B cell (primary cell): Measurements from ENCODE around the gene B4GALT3. TPM values are rescaled to one million over a fixed set of nuclear protein-coding genes. Genes with fewer than 3 reads are reported as not detected.

Experiments used
- ATAC-seq: fragments of 200-7000 bp; cut with Tn5 transposase; one replicate; pipeline ENCODE4 v1.10.0; 2021; ENCODE audit warnings: low read depth, mild to moderate bottlenecking, moderate number of reproducible peaks, moderate library complexity
- CTCF ChIA-PET: fragments of 350-600 bp; sonication (Branson Sonifier 250); formaldehyde crosslinking; loops from one replicate; lab custom pipeline; 2021; ENCODE audit warnings: antibody characterized with exemption, inconsistent platforms; lab: Charles Lee
- POLR2A ChIA-PET: fragments of 350-600 bp; sonication (Branson Sonifier 250); formaldehyde crosslinking; loops from one replicate; lab custom pipeline; 2021; ENCODE audit warnings: antibody characterized with exemption; lab: Charles Lee
- DNase-seq: peaks from one replicate; pipeline ENCODE4 v3.0.0; 2013
- H2AFZ ChIP-seq: 2 replicates; pipeline ENCODE4 v1.6.1; 2012; ENCODE audit warnings: mild to moderate bottlenecking, low read depth, low read length; ENCODE audit not compliant: insufficient read depth, poor library complexity, severe bottlenecking
- H3K27ac ChIP-seq, 2 donors: 1 replicate in 1 of 2; 2 replicates in 1 of 2; pipeline ENCODE4 v1.5.1; 2012 to 2013; ENCODE audit warnings: low read length in 2 of 2, mild to moderate bottlenecking in 2 of 2, moderate library complexity in 1 of 2
- H3K27me3 ChIP-seq, 4 experiments: fragments of 200-600 bp in 1 of 4; sonication (generic) in 1 of 4; replicated peaks in 1 of 4; 1 replicate in 2 of 4; 2 replicates in 2 of 4; pipeline versions ENCODE4 v1.6.1 to v1.7.0; 2013 to 2016; ENCODE audit warnings: low read length in 3 of 4, mild to moderate bottlenecking in 2 of 4, mixed read lengths in 1 of 4, moderate library complexity in 1 of 4; ENCODE audit not compliant: insufficient read depth in 4 of 4, control insufficient read depth in 3 of 4; ENCODE audit errors: control extremely low read depth in 1 of 4
- H3K36me3 ChIP-seq, 2 experiments: replicated peaks in 1 of 2; 1 replicate in 1 of 2; 2 replicates in 1 of 2; pipeline versions ENCODE4 v1.6.1 to v1.7.1; 2013; ENCODE audit warnings: low read length in 1 of 2; ENCODE audit not compliant: insufficient read depth in 2 of 2, control insufficient read depth in 1 of 2; ENCODE audit errors: control extremely low read depth in 1 of 2, extremely low read depth in 1 of 2
- H3K4me1 ChIP-seq, 2 donors: fragments of 200-600 bp in 1 of 2; sonication (generic) in 1 of 2; 1 replicate in 1 of 2; 2 replicates in 1 of 2; pipeline versions ENCODE4 v1.5.1 to v1.6.1; 2013 to 2017; ENCODE audit warnings: low read length in 2 of 2; ENCODE audit not compliant: control insufficient read depth in 2 of 2, insufficient read depth in 2 of 2
- H3K4me2 ChIP-seq: replicated peaks from 2 replicates; pipeline ENCODE3; 2012; ENCODE audit warnings: mild to moderate bottlenecking, low read depth, low read length; ENCODE audit not compliant: poor library complexity, severe bottlenecking
- H3K4me3 ChIP-seq, 5 experiments: fragments of 200-600 bp in 1 of 5; sonication (generic) in 1 of 5; 1 replicate in 3 of 5; 2 replicates in 2 of 5; pipeline versions ENCODE4 v1.5.1 to v1.7.0; 2011 to 2016; ENCODE audit warnings: low read length in 4 of 5, mild to moderate bottlenecking in 4 of 5, low read depth in 2 of 5, control low read depth in 1 of 5, moderate library complexity in 1 of 5; ENCODE audit not compliant: insufficient read depth in 1 of 5; ENCODE audit errors: control extremely low read depth in 1 of 5, extremely low read depth in 1 of 5
- H3K79me2 ChIP-seq: fragments of 200-600 bp; sonication (generic); one replicate; pipeline ENCODE4 v1.6.0; 2016; ENCODE audit warnings: low read length; ENCODE audit not compliant: control insufficient read depth, insufficient read depth
- H3K9ac ChIP-seq: fragments of 200-600 bp; sonication (generic); 2 replicates; pipeline ENCODE4 v1.6.1; 2017; ENCODE audit warnings: mild to moderate bottlenecking, low read length, moderate library complexity
- H3K9me3 ChIP-seq, 3 donors: one replicate each; pipeline versions ENCODE4 v1.6.1 to v1.7.1; 2013; ENCODE audit warnings: low read length in 2 of 3; ENCODE audit not compliant: control insufficient read depth in 2 of 3, insufficient read depth in 1 of 3; ENCODE audit errors: control extremely low read depth in 1 of 3
- H4K20me1 ChIP-seq: 2 replicates; pipeline ENCODE4 v1.6.0; 2012; ENCODE audit warnings: mild to moderate bottlenecking, low read length; ENCODE audit not compliant: insufficient read depth, control insufficient read depth, poor library complexity, severe bottlenecking
- H3K27ac Mint-ChIP-seq: one replicate; pipeline ENCODE4 v1.8.0; 2021; ENCODE audit warnings: mixed read lengths
- H3K27me3 Mint-ChIP-seq: one replicate; pipeline ENCODE4 v1.8.0; 2021; ENCODE audit warnings: mixed read lengths
- H3K4me1 Mint-ChIP-seq: one replicate; pipeline ENCODE4 v1.8.0; 2021; ENCODE audit warnings: mixed read lengths
- H3K4me3 Mint-ChIP-seq: one replicate; pipeline ENCODE4 v1.8.0; 2021; ENCODE audit warnings: mixed read lengths
- H3K9me3 Mint-ChIP-seq: one replicate; pipeline ENCODE4 v1.8.0; 2022; ENCODE audit warnings: mixed read lengths; ENCODE audit not compliant: insufficient read depth
- EZH2 ChIP-seq: IDR thresholded peaks from 2 replicates; pipeline ENCODE4 v1.6.1; 2012; ENCODE audit warnings: borderline replicate concordance, low read depth, mild to moderate bottlenecking, moderate library complexity, low read length; ENCODE audit not compliant: insufficient read depth, poor library complexity, severe bottlenecking
- WGBS: methylation state at CpG from one replicate; pipeline ENCODE4 v1.1.5; 2013; ENCODE audit warnings: missing lambda C conversion rate; ENCODE audit not compliant: insufficient coverage; 5-methylcytosine and 5-hydroxymethylcytosine counted together
- intact Hi-C: fragments of 100-400 bp; cut with micrococcal nuclease; formaldehyde crosslinking; loops from one replicate; pipeline ENCODE4 v1.10.0; 2022
- polyA plus RNA-seq: library from polyadenylated mRNA; depleted of rRNA; stranded (reverse); fragments of >200 nt; gene quantifications from 2 replicates; pipeline ENCODE4 v1.2.3, GENCODE V29; 2012
- total RNA-seq, 2 donors: library from RNA; stranded (reverse); fragments of 120-200 nt in 1 of 2; gene quantifications; 1 replicate in 1 of 2; 2 replicates in 1 of 2; pipeline versions ENCODE4 v1.2.3 to v1.2.4, GENCODE V29; 2013 to 2022
- TF ChIP-seq, protein P1 (sequence below): fragments of 200-600 bp; IDR thresholded peaks from one replicate; pipeline ENCODE4 v1.8.0; 2022; ENCODE audit warnings: antibody characterized with exemption, mild to moderate bottlenecking

Gene B4GALT3
- total and polyA plus RNA-seq, 2 donors (not counting 1 experiment from before 2014, with no cell fraction given), result 37.6 to 59.6 TPM

DNA sequence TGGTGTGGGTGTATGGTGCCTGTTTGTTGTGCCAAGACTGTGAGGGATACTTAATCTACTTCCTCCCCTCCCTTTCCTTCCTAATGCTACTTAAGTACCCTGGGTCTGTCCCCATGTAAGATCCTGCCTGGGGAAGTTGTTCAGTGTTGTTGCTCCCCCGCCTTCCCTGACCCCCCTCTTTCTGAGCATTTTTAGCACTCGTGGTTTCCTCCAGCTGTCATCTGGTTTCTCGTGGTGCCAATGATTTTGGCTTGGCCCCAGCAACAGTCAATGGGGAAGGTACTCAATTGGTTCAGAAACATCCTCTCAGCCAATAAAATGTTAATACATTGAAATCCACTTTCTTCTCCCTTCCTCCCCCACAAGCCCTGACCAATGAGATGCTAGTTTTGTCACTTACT is 8.0 kb upstream of the B4GALT3 start:
- ChIA-PET CTCF (interaction anchor here (0.6 to 2.7 kb wide), 5 partner anchors 10 to 41 kb away, joined by 3 to 13 read pairs (median 6); partner anchors contain the start of genes NDUFS2 and TOMM40L), POLR2A (interaction anchor here (0.6 to 0.9 kb wide), 2 partner anchors 117 to 120 kb away, joined by 4 read pairs; no protein-coding TSS in a partner anchor)
- H3K4me3 ChIP-seq, result peak overlapping the region in 4 of 5 experiments; percentile 31 to 63 (median 36)
- Mint-ChIP-seq H3K27me3 (no peaks in the 10 kb centered on the region), H3K9me3 (no peaks in the 10 kb centered on the region), H3K4me3 (peak overlapping the region; percentile 71), H3K4me1 (peaks cover 78% of the 10 kb centered on the region), H3K27ac (peak overlapping the region; percentile 93)
- intact Hi-C loops, result loop anchor here (1.0 to 5.0 kb wide), 3 partner anchors 8 to 53 kb away; partner anchors contain the start of genes B4GALT3, DEDD and UFC1
- H3K9me3 ChIP-seq, result no peaks in the 10 kb centered on the region
- H3K36me3 ChIP-seq, result no peaks in the 10 kb centered on the region
- peak overlapping the region; percentile 55 for H3K9ac ChIP-seq
- peak overlapping the region; percentile 70 for H3K4me2 ChIP-seq
- 0% methylated on average over 3 of the region's 3 CpGs for WGBS
- peaks cover 3% of the 10 kb centered on the region for H3K79me2 ChIP-seq
- H3K27me3 ChIP-seq, result no peaks in the 10 kb centered on the region
- DNase-seq, result peak; percentile 91
- H2AFZ ChIP-seq, result no peak overlapping the region
- TF ChIP-seq, protein P1, sequence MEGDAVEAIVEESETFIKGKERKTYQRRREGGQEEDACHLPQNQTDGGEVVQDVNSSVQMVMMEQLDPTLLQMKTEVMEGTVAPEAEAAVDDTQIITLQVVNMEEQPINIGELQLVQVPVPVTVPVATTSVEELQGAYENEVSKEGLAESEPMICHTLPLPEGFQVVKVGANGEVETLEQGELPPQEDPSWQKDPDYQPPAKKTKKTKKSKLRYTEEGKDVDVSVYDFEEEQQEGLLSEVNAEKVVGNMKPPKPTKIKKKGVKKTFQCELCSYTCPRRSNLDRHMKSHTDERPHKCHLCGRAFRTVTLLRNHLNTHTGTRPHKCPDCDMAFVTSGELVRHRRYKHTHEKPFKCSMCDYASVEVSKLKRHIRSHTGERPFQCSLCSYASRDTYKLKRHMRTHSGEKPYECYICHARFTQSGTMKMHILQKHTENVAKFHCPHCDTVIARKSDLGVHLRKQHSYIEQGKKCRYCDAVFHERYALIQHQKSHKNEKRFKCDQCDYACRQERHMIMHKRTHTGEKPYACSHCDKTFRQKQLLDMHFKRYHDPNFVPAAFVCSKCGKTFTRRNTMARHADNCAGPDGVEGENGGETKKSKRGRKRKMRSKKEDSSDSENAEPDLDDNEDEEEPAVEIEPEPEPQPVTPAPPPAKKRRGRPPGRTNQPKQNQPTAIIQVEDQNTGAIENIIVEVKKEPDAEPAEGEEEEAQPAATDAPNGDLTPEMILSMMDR, result no peak
- TF ChIP-seq EZH2, result no peak
- peak overlapping the region; percentile 86 to 94 for H3K27ac ChIP-seq
- H4K20me1 ChIP-seq, result no peaks in the 10 kb centered on the region
- ATAC-seq, result peak; percentile 76
- peaks cover 73 to 93% of the 10 kb centered on the region in 2 donors for H3K4me1 ChIP-seq

DNA sequence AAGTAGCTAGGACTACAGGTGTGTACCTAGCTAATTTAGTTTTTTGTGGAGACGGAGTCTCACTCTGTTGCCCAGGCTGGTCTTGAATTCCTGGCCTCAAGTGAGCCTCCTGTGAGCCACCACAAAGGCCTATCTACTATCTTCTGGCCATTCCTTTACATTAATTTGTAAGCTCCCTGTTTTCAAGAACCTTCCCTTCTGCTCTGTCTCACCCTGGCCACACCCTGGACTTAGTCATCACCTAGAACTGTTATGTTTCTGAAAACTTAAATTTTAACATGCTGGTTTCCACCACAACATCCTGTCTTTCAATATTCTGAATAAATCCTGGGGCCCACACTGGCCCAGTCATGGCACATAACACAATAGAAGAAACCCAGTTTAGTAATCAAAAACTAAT is 4.9 kb upstream of the B4GALT3 start:
- H3K4me3 Mint-ChIP-seq, result peak overlapping the region; percentile 60
- H3K4me2 ChIP-seq, result peak overlapping the region; percentile 60
- no peak overlapping the region for H3K9ac ChIP-seq
- H3K9me3 ChIP-seq, result no peaks in the 10 kb centered on the region
- peak overlapping the region; percentile 91 for H3K27ac Mint-ChIP-seq
- no peaks in the 10 kb centered on the region for H3K36me3 ChIP-seq
- H3K79me2 ChIP-seq, result peaks cover under 1% of the 10 kb centered on the region
- H4K20me1 ChIP-seq, result no peaks in the 10 kb centered on the region
- H3K9me3 Mint-ChIP-seq, result no peaks in the 10 kb centered on the region
- TF ChIP-seq, protein P1, result no peak
- no peak for TF ChIP-seq EZH2
- H3K4me1 ChIP-seq, result peaks cover 60 to 80% of the 10 kb centered on the region in 2 donors
- H3K27me3 Mint-ChIP-seq, result no peaks in the 10 kb centered on the region
- DNase-seq (no peak), ATAC-seq (peak; percentile 4)
- WGBS, result 86% methylated on average over 1 of the region's 1 CpG
- ChIA-PET POLR2A (interaction anchor here (1.5 to 1.6 kb wide), 3 partner anchors 13 to 44 kb away, joined by 5 to 7 read pairs (median 5); partner anchors contain the start of genes PPOX and TOMM40L), CTCF (interaction anchor here (0.8 to 5.4 kb wide), 7 partner anchors 11 to 185 kb away, joined by 3 to 64 read pairs (median 16); partner anchors contain the start of genes CFAP126, NDUFS2, PPOX and TOMM40L)
- peak overlapping the region; percentile 55 for H2AFZ ChIP-seq
- peak overlapping the region; percentile 49 to 60 for H3K27ac ChIP-seq
- H3K4me3 ChIP-seq, result peak overlapping the region in 1 of 5 experiments; percentile 19
- intact Hi-C loops, result no loop called here
- H3K27me3 ChIP-seq, result no peaks in the 10 kb centered on the region
- H3K4me1 Mint-ChIP-seq, result peaks cover 75% of the 10 kb centered on the region
